ENCODE measurements around the gene COL1A2. TPM values are rescaled to one million over a fixed set of nuclear protein-coding genes. Genes with fewer than 3 reads are reported as not detected.
A peak's percentile ranks its signal among the peaks of the same experiment; 100 is the strongest.

COL1A2 gene
- total RNA-seq, 1 experiment from 2014 or later = 81.2 TPM

DNA sequence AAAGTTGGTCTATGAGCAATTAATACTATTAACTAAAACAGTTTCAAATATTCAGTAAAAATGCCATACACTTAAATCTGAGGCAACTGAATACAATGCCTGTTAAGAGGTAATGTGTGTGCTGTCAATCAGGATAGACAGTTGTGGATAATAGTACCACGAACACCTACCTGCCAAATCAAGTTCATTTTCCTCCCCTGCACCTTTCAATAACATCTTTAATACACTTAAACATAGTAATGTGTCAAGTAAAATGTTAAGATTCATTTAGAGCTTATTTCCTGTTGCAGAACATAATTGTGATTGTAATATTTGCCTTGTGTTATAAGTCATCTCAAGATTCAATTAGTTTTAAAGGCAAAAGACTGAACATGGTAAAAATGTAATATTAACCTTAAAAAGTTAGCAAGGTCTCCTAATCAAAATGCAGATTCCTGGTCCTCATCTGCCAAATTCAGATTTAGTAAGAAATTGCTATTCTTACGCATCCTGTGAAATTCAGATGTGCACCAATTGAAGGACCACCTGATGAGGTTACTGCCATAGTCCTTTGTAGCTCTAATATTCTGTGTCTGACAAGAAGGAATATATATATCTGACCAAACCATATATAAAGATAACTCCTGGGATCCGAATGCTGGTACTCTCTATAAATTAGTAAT, 37.1 kb downstream of the COL1A2 start:
- H3K27ac Mint-ChIP-seq = no peak overlapping the region
- ATAC-seq = no peak

DNA sequence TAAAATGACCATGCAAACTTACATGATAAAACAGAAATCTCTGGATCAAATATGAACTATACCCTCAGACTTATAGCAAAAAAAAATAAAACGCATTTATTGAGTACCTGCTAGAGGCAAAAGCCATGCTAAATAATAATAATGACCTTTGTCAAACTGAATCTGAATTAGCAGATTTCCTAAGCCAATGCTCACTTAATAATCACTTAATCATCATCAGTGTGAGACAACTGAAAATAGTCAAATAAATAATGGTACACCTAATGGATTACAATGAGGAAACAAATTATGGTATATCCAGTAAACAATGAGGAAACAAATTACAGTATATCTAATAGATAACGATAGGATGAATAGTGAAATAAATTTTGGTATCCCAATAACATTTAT, 37.6 kb downstream of the COL1A2 start:
- POLR2A ChIA-PET = no interaction called here
- TF ChIP-seq RORB (CRISPR knock-in tag; IDR thresholded peaks at IDR 0.05) = no peak
- TF ChIP-seq, protein P1, sequence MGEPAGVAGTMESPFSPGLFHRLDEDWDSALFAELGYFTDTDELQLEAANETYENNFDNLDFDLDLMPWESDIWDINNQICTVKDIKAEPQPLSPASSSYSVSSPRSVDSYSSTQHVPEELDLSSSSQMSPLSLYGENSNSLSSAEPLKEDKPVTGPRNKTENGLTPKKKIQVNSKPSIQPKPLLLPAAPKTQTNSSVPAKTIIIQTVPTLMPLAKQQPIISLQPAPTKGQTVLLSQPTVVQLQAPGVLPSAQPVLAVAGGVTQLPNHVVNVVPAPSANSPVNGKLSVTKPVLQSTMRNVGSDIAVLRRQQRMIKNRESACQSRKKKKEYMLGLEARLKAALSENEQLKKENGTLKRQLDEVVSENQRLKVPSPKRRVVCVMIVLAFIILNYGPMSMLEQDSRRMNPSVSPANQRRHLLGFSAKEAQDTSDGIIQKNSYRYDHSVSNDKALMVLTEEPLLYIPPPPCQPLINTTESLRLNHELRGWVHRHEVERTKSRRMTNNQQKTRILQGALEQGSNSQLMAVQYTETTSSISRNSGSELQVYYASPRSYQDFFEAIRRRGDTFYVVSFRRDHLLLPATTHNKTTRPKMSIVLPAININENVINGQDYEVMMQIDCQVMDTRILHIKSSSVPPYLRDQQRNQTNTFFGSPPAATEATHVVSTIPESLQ (CRISPR knock-in tag; IDR thresholded peaks at IDR 0.05) = no peak
- no peak for TF ChIP-seq NR3C1 (CRISPR knock-in tag; conservative IDR thresholded peaks at IDR 0.05; ENCODE audit: low read depth)
- TF ChIP-seq ZNF423 (CRISPR knock-in tag; IDR thresholded peaks at IDR 0.05) = no peak
- TF ChIP-seq, protein P2, sequence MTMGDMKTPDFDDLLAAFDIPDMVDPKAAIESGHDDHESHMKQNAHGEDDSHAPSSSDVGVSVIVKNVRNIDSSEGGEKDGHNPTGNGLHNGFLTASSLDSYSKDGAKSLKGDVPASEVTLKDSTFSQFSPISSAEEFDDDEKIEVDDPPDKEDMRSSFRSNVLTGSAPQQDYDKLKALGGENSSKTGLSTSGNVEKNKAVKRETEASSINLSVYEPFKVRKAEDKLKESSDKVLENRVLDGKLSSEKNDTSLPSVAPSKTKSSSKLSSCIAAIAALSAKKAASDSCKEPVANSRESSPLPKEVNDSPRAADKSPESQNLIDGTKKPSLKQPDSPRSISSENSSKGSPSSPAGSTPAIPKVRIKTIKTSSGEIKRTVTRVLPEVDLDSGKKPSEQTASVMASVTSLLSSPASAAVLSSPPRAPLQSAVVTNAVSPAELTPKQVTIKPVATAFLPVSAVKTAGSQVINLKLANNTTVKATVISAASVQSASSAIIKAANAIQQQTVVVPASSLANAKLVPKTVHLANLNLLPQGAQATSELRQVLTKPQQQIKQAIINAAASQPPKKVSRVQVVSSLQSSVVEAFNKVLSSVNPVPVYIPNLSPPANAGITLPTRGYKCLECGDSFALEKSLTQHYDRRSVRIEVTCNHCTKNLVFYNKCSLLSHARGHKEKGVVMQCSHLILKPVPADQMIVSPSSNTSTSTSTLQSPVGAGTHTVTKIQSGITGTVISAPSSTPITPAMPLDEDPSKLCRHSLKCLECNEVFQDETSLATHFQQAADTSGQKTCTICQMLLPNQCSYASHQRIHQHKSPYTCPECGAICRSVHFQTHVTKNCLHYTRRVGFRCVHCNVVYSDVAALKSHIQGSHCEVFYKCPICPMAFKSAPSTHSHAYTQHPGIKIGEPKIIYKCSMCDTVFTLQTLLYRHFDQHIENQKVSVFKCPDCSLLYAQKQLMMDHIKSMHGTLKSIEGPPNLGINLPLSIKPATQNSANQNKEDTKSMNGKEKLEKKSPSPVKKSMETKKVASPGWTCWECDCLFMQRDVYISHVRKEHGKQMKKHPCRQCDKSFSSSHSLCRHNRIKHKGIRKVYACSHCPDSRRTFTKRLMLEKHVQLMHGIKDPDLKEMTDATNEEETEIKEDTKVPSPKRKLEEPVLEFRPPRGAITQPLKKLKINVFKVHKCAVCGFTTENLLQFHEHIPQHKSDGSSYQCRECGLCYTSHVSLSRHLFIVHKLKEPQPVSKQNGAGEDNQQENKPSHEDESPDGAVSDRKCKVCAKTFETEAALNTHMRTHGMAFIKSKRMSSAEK (CRISPR knock-in tag; IDR thresholded peaks at IDR 0.05; ENCODE audit: borderline replicate concordance) = no peak
- no peak for TF ChIP-seq CBFB (CRISPR knock-in tag; IDR thresholded peaks at IDR 0.05; ENCODE audit: low read depth)
- no peak for TF ChIP-seq NR2C2 (CRISPR knock-in tag; IDR thresholded peaks at IDR 0.05)
- no peak for TF ChIP-seq FOXJ3 (CRISPR knock-in tag; IDR thresholded peaks at IDR 0.05; ENCODE audit: borderline replicate concordance)
- TF ChIP-seq, protein P3, sequence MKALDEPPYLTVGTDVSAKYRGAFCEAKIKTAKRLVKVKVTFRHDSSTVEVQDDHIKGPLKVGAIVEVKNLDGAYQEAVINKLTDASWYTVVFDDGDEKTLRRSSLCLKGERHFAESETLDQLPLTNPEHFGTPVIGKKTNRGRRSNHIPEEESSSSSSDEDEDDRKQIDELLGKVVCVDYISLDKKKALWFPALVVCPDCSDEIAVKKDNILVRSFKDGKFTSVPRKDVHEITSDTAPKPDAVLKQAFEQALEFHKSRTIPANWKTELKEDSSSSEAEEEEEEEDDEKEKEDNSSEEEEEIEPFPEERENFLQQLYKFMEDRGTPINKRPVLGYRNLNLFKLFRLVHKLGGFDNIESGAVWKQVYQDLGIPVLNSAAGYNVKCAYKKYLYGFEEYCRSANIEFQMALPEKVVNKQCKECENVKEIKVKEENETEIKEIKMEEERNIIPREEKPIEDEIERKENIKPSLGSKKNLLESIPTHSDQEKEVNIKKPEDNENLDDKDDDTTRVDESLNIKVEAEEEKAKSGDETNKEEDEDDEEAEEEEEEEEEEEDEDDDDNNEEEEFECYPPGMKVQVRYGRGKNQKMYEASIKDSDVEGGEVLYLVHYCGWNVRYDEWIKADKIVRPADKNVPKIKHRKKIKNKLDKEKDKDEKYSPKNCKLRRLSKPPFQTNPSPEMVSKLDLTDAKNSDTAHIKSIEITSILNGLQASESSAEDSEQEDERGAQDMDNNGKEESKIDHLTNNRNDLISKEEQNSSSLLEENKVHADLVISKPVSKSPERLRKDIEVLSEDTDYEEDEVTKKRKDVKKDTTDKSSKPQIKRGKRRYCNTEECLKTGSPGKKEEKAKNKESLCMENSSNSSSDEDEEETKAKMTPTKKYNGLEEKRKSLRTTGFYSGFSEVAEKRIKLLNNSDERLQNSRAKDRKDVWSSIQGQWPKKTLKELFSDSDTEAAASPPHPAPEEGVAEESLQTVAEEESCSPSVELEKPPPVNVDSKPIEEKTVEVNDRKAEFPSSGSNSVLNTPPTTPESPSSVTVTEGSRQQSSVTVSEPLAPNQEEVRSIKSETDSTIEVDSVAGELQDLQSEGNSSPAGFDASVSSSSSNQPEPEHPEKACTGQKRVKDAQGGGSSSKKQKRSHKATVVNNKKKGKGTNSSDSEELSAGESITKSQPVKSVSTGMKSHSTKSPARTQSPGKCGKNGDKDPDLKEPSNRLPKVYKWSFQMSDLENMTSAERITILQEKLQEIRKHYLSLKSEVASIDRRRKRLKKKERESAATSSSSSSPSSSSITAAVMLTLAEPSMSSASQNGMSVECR (CRISPR knock-in tag; IDR thresholded peaks at IDR 0.05; ENCODE audit: borderline replicate concordance) = no peak
- no peak for TF ChIP-seq NR1H2 (CRISPR knock-in tag; IDR thresholded peaks at IDR 0.05)
- TF ChIP-seq FOXK1 (CRISPR knock-in tag; IDR thresholded peaks at IDR 0.05) = no peak
- TF ChIP-seq ZBTB21 (CRISPR knock-in tag; IDR thresholded peaks at IDR 0.05; ENCODE audit: borderline replicate concordance) = no peak
- no peak for TF ChIP-seq ZNF317 (CRISPR knock-in tag; IDR thresholded peaks at IDR 0.05; ENCODE audit: borderline replicate concordance, low read depth)
- no peak for TF ChIP-seq MYBL2 (CRISPR knock-in tag; IDR thresholded peaks at IDR 0.05)
- H3K36me3 Mint-ChIP-seq = peaks cover 28% of the 10 kb centered on the region
- H3K27ac Mint-ChIP-seq = no peak overlapping the region
- no peaks in the 10 kb centered on the region for H3K27me3 Mint-ChIP-seq (ENCODE audit: low read depth)
- CTCF ChIA-PET = interaction anchor here (2.2 kb wide), 1 partner anchor 143 kb away, joined by 14 read pairs; no protein-coding TSS in a partner anchor
- no peaks in the 10 kb centered on the region for H3K9me3 Mint-ChIP-seq
- DNase-seq (ENCODE audit: low spot score) (no peak), ATAC-seq (no peak)
- H3K4me3 Mint-ChIP-seq = no peak overlapping the region
- 0 out of 2 replicates have a peak, but pooled peaks cover 2% of the 10 kb centered on the region for H3K4me1 Mint-ChIP-seq

More for the DNA sequence above, 37.1 kb downstream of the COL1A2 start:
- POLR2A ChIA-PET = no interaction called here
- CTCF ChIA-PET = interaction anchor here (1.3 kb wide), 1 partner anchor 143 kb away, joined by 3 read pairs; no protein-coding TSS in a partner anchor
- Mint-ChIP-seq H3K36me3 (peaks cover 33% of the 10 kb centered on the region), H3K4me1 (0 out of 2 replicates have a peak, but pooled peaks cover 2% of the 10 kb centered on the region), H3K27me3 (ENCODE audit: low read depth) (no peaks in the 10 kb centered on the region), H3K4me3 (no peak overlapping the region), H3K9me3 (no peaks in the 10 kb centered on the region)
- no peak for DNase-seq (ENCODE audit: low spot score)
- TF ChIP-seq OVOL2 (CRISPR knock-in tag; IDR thresholded peaks at IDR 0.05; ENCODE audit: borderline replicate concordance) = no peak
- TF ChIP-seq, protein P4, sequence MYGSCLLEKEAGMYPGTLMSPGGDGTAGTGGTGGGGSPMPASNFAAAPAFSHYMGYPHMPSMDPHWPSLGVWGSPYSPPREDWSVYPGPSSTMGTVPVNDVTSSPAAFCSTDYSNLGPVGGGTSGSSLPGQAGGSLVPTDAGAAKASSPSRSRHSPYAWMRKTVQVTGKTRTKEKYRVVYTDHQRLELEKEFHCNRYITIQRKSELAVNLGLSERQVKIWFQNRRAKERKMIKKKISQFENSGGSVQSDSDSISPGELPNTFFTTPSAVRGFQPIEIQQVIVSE (CRISPR knock-in tag; IDR thresholded peaks at IDR 0.05; ENCODE audit: borderline replicate concordance) = 0 out of 2 replicates have a peak, but pooled peaks have one; percentile 57

All from WTC11 (cell line).